NK-92 treated with Interleukin-12 subunit alpha and Interleukin-12 subunit beta, amount 100 ng/mL, for 24 hours (cell line): ENCODE data around the gene RPL7A.
A peak's percentile ranks its signal among the peaks of the same experiment; 100 is the strongest.
"Not testable (repeated sequence)": the region's sequence is repeated elsewhere in the genome, so short reads cannot be mapped to it uniquely, and the experiment has no call there.

Experiments
- DNase-seq: peaks from one replicate; lab custom pipeline; 2025; lab: John Stamatoyannopoulos, UW

The RPL7A gene

DNA sequence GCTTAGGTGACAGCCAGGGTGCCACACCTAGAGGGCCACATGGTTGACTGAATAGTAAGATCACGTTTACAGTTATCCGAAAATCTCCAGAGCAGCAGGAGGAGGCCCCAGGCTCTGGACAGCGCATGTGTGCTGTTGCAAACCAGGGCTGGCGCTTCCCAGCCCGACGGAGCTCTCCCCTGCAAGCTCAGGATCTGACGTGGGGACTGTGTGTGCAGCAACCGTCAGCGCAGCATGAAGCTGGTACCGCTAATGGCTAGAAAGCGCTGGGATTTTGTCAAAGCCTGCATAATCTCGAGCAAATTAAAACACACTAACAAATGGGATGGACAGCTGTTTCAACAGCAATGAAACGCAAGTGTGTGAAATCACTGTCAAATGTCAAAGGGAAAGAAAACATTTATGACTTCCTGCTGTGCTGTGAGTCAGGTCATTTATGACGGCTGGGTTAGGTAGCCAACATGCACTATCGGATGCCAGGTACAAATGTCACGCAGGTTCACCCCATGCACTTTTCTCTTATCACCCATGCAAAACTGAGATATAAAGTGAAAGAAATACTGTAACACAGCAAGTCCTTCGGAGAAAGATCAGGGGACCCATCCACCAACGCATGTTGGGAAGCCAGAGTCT, 20.3 kb downstream of the RPL7A start:
- DNase-seq: no peak

DNA sequence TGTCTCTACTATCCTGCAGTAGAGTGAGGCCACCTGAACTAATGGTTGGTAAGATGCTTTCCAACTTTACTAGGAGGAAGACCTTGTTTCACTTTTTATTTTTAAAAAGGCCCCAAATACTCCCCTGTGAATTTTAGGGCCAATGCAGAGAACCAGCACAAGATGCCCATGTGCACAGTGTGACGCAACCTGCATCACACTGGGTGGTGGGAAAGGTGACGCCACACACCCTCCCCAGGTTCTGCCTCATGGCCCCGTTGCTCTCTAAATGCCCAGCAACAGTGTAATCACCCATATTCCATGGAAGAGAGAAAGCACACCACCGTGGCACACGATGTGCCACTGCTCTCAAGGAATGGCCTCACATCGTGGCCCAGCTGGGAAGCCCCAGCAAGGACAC, 21.4 kb downstream of the RPL7A start:
- no peak for DNase-seq

DNA sequence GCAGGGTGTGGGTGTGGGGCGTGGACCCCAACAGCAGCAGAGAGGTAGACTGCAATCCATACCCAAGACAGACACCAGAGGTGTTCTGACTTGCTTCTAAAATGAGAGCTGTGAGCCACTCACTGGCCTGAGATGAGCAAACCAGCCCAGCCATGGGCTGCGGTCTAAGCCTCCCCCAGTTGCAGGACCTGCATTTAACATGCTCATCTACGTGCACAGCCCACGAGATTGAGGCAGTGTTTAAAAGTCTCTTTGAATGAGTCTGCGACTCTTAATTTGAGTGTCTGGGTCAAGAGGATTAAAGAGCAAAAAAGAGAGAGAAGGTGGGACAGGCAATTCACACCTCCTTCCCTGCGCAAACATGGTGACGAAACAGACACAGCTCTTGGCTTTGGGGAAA, 21.9 kb downstream of the RPL7A start:
- no peak for DNase-seq

DNA sequence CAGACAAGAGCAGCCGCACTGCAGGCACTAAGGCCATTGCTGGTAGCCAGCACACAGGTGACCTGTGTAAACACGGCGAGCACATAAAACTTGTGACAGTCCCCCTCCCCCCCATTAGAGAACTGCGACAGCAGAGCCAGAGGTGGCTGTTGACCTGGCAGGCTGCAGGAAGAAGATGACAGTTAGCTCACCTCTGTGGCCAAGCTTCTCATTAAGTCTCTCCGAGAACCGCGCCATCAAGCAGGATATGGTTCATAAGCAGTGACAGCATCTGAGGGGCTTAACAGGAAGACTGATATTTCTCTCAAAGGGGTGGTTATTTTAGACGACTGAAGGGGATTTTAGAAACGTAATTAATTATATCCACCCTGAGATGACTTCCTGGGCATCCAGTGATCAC, 22.7 kb downstream of the RPL7A start:
- DNase-seq: no peak

DNA sequence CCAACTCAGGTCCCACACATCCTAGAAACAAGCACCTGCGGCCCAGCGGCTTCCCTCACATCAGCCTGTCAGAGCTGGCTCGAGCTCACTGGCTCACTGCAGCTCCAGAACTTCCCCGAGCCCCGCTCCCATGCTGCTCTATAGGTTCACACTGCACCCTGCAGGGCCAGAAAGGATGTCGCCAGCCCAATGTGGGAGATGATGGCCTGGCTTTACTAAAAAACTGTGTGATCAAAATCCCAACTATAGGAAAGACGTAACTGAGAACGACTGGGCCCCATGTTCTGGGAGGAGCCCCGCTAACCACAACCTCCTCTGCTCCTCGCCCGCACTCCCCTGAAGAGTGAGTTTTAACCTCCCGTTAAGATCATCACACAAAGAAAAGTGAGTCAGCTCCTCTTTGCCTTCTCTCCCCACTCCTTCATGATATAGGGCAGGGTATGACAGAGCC, 23.3 kb downstream of the RPL7A start:
- peak; percentile 32 for DNase-seq

DNA sequence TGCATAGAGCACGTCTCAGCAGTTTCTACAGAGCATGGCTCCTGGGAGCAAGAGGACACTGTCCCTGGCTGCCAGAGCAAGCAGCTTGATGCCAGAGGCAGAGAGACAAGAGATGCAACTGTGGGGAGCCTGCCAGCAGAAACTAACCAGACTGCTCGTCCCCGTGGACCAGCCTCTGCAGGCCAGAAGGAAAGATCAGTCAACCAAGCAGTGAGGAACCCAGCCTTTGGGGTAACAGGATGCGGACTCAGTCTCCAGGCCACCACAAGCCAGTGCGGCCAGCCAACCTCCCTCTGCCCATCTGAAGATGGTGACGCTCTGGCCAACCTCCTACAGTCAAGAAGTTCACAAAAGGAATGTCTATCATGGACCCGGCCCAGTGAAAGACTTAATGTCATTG, 24.1 kb downstream of the RPL7A start:
- no peak for DNase-seq

DNA sequence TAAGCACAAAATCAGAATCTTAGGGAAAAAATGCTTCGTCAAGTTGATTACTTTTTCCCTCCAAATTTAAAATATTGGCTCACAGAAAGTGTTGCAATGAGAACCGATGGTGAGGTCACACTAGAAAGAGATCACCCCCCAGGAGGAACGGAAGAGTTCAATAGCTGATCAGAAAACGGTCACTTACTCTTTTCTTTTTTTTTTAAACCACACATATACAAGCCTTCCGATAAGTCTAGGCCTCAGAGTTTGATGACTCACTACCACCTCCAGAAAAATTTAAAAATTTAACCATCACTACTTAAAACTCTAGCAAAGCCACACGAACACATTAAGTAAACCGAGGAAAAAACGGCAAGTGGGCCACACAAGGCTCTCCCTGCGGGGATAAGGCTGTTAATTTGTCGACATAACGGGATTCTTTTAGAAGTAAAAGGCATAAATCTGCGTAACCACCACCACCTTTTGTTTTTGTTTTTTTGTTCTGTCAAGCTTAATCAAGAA, 26.6 kb downstream of the RPL7A start:
- no peak for DNase-seq

DNA sequence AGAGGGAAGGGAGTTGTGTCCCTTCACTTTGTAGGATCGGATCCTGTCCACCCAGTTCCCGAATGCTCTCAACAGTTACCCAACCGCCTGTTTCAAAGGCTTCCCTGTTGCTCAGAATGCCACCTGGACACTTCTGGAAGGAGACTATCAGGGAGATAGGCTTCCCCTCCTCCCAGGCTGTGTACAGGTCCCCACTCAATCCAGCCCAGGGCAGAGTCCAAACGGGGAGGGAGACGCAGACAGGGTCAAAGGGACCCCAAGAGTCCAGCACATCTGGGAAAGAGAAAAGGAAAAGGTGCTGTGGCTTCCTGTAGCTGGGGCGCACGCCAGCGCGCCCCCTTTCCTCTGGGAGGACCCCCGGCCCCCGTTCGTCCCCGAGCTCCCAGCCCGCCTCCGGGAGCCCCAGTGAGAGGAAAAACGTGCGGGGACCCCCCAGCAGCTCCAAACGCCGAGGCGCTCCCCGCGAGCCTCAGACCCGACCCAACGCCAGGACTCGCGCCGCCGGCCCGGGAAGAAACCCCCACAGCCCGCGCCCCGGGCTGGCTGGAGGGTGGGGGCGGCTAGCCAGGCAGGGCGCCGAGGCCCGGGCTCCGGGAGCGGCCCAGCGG, 27.2 kb downstream of the RPL7A start:
- no peak for DNase-seq

DNA sequence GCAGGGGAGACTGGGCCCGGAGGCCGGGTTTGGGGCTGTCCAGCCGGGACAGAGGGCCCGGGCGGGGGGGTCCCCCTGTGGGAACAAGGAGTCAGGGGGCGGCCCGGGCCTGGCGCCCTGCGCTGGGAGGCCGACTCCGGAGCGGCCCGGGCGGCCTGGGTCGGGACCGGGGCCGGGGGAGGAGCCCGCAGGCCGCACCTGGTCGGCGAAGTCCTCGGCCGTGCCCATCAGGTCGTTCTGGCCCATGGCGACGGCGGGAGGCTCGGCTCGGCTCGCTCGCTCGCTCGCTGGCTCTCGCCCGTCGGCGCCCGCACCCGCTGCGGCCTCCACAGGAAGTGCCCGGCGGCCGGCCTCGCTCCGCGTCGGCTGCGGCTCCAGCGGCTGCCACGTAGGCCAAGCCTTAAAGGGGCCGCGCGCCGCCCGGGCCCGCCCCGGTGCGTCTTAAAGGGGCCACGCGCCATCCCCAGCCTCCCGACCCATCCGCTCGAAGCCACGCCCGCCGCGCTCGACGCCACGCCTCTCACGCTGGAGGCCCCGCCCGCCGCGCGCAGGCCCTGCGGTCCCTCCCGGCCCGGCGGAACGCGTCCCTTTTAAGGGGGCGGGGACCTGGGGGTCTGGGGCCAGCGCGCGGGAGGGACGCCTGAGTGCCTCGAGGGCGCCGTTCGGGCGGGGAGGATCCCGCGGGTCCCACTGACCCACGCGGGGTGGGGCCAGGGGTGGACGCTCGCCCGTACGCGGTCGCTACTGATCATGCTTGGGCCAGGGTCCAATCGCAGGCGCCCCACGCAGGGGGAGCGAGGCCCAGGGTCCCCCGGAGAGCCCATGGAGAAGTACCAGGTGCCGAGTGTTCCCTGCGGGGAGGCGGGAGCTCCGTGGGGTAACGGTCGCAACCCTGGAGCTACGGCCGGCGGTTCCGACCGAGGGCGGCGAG, 28.0 kb downstream of the RPL7A start, which contains the start of the genes STKLD1 and SURF4:
STKLD1 (plus strand) TSS at position 643 of the 931 bp plus-strand sequence; CDS start at position 751, 108 bp downstream.
SURF4 (minus strand) TSS at position 337 of the 931 bp plus-strand sequence; CDS start at position 246, 91 bp downstream.
- peak; percentile 84 for DNase-seq

DNA sequence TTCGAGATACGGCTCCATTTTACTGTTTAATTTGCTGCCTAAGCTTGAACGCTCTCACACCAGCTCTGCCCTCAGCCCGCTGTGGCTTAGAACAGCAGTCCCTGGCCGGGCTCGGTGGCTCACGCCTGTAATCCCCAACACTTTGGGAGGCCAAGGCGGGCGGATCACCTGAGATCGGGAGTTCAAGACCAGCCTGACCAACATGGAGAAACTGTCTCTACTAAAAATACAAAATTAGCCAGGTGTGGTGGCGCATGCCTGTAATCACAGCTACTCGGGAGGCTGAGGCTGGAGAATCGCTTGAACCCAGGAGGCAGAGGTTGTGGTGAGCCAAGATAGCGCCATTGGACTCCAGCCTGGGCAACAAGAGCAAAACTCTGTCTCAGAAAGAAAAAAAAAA, 29.3 kb downstream of the RPL7A start:
- not testable (repeated sequence) for DNase-seq

DNA sequence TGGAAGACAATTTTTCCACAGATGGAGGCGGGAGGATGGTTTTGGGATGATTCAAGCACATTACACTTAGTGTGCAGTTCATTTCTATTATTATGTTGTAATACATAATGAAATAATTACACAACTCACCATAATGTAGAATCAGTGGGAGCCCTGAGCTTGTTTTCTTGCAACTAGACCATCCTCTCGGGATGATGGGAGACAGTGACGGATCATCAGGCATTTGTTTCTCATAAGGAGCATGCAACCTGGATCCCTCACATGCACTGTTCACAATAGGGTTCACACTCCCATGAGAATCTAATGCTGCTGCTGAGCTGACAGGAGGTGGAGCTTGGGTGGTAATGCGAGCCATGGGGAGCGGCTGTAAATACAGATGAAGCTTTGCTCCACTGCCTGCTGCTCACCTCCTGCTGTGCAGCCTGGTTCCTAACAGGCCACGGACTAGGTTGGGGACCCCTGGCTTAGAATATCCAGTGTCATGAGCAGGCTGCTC, 29.8 kb downstream of the RPL7A start:
- no peak for DNase-seq

DNA sequence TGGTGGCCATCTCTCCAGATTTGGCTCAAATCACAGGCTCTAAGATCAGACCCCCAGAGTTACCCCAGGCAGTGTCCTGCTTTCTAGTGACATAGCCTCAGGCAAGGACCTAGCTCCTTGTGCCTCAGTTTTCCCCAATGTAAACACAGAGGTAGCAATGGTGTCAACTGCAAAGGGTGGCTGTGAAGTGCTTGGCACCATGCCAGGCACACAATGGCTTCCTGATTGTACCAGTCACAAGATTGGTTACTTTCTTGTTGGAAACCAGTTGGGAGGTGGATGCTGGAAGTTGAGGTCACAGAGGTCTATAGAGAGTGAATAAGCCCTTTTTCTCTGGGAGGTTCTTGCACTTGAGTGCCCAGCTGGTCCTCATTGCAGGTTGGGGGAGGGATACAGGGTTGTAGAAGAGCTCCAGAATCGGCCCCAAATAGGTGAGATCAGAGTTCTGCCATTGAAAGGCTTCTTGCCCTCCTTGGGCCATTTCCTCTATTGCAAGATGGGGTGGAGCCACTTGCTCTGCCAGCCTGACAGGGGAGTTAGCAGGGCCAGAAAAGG, 30.5 kb downstream of the RPL7A start:
- no peak for DNase-seq

DNA sequence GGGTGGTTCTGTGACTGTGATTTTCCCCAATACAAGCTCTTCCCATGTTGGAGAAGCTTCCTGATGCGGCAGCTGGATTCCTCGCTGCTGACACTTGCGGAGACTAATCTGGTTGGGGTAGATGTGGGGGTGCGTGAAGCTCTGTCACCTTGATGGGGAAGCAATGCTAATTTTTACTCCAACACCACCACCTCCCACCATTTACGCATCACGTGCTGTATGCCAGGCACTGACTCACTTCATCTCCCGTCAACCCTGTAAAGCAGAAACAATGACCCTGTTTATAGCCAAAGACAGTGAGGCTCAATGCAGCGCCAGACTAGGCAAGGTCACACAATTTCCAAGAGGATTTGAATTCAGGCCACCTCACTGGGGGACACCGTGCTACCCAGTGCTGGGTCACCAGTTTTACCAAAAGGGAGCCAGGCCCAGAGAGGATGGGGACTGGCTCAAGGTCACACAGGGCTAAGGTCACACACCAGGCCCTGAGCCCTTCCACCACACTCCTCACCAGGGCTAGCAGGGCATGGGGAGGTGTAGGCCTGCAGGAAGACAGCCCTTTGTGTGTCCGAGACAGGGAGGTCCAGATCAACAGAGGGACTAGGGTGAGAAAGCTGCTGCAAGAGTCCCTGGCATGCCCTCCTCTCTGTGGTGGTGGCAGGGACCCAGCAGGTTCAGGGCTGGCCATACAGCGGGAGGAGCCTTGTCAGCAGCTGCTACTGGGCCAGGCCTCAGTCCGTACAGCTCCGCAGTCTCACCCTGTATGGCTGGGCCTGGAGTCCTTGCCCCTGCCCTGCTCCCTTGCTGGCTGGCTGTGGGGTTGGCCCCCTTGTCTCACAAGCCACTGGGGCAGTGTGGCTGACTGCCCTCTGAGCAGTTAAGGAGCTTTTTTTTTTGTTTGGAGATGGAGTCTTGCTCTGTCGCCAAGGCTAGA, 31.4 kb downstream of the RPL7A start:
- no peak for DNase-seq

DNA sequence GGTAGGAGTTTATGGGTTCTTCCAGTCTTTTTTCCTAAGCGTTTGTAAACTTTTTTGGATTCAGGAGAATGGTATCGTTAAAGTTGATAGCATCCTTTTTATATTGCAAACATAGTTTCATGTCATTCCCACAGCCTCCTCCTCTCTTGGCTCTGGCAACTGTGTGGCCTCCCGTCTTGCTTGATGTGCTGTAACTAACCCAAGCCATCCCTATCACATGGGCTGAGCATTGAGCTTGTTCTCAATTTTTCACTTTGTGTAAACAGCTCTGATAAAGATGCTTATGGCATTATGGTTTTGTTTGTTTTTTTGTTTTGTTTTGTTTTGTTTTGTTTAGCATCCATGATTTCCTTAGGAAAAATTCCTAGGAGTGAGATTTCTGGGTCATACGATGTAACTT, 32.7 kb downstream of the RPL7A start:
- DNase-seq: no peak

DNA sequence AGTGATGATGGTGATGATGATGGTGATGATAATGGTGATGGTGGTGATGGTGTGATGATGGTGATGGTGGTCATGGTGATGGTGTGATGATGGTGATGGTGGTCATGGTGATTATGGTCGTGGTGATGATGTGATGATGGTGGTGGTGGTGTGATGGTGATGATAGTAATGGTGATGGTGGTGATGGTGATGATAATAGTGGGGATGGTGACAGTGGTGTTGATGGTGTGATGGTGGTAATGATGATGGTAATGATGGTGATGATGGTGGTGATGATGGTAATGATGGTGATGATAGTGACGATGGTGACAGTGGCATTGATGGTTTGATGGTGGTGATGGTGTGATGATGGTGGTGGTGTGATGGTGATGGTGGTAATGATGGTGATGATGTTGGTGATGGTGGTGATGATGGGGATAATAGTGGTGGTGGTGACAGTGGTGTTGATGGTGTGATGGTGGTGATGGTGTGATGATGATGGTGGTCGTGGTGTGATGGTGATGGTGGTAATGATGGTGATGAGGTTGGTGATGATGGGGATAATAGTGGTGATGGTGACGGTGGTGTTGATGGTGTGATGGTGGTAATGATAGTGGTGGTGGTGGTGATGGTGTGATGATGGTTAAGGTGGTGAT, 34.6 kb downstream of the RPL7A start:
- DNase-seq: no peak

DNA sequence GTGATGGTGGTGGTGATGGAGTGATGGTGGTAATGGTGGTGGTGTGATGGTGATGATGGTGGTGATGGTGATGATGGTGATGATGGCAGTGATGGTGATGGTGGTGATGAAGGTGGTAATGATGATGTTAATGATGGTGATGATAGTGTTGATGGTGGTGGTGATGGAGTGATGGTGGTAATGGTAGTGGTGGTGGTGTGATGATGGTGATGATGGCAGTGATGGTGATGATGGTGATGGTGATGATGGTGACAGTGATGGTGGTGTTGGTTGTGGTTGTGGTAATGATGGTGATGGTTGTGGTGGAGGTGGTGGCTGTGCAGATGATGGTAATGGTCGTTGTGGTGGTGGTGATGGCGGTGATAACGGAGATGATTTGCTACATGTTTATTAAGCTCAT, 35.4 kb downstream of the RPL7A start:
- DNase-seq: no peak

DNA sequence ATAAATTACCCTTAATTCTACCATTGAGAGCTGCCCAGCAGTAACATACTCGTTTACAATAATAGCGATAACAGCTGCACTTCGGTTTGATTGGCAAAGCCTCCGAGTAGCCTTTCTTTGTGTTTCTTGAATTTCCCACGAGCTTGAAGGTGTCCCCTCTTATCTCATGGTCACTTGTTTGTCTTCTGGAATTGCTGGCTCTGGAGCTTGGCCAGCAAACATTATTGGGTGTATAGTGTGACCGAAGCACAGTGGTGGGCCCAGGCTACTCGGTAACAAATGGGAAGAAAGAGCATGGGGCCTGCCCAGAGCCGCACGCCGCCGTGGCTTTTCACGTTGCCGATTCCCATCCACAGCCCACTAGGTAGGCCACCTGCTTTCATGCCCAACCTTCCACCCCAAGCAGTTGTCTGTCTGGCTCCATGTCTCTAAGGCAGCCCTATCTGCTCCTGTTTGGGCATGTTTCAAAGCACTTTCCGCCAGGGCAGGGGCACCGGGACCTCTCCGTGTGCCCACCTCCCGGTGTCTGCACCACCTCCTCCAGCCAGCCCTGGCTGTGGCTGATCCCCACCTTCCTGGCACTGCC, 36.8 kb downstream of the RPL7A start:
- no peak for DNase-seq

DNA sequence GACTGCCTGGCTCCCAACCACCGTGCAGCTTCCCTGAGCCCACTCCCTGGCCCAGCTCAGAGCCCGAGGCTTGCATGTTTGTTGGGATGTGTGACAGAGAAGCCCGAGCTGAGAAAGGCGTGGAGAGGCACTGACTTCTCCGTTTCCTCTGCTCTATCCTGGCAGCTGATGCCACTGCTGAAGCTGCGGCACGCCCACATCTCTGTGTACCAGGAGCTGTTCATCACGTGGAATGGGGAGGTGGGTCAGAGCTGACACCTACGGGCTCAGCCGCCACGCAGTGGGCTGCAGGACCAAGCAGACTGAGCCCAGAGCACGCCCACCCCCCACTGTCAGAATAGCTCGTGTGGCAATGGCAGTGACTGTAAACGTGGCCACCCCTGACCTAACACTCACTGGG, 37.4 kb downstream of the RPL7A start:
- DNase-seq: no peak

DNA sequence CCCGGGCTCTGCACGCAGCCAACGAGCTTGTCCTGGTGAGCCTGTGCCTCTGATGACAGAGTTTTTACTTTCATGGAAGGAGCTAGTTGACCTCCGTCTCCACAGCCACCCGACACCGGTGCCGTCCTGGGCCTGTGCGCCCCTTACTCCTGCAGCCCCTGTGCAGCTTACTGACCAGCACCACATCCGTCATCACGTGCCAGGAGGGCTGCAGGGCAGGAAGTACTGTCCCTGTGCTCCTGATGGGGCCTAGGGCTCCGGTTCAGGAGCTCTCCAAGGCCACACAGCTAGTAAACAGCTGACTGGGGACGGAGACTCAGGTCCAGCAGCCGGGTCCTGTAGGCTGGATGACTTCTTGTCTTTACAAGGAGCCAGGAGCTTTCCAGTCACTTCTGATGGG, 38.3 kb downstream of the RPL7A start:
- DNase-seq: no peak

DNA sequence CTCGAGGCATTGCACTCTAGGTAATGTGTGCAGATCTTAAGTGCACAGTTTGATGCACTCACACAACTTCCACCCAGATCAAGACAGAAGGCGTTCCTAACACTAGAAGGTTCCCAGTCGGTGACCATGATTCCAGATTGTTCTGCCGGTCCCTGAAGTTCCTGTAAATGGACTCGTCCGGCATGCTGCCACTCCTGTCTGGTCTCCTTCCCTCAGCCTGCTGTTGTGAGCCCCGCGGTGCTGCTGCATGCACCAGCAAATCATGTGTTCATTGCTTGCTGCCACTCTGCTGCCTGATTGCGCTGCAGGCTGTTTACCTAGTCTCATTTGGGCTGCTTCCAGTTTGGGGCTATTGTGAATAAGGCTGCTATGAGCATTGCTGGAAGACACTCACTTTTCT, 39.7 kb downstream of the RPL7A start:
- DNase-seq: no peak
